ENCODE data around the gene GPR141.

DNA sequence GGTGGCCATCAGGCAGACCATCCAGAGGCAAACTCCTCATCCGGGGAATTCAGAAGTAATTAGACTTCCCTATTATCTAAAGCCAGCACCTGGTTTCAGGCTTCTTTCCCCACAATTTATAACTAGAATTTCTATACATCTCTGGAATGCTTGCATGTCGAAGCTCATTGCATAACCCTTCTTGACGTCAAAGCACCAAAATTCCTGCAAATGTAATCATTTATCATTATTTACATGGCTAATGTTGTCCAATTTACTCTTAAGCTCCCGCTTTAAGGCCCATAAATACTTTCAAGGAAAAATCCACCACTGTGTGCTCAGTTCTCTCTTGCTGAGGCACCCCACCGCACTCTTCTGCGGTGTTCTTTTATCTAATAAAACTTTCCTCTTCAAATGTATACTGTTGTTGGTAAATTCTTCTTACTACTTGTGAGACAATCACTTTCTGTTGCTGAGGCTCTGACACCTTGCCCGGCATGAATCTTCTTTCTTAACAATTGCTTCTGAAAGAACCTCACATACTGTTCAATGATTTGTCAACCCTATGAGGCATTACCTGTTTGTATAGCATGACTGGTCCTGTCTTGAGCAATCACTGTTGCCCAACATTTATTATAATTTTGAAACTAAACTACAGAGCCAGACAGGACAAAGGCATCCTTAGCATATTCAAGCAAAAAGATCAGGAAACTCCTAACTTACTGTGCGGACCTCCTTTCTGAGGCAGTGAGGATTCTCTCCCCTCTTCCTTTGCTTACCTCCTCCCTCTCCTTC lies 17.4 kb upstream of the GPR141 start:
- TF ChIP-seq GABPA (IDR thresholded peaks at IDR 0.05; ENCODE audit: low read depth) (no peak), EP300 (IDR thresholded peaks at IDR 0.05; ENCODE audit: borderline replicate concordance in 1 of 2, low read depth in 1 of 2, low read length in 1 of 2) (no peak)
